Measurements from ENCODE around the gene SPRR2B.
"Not testable (repeated sequence)": the region's sequence is repeated elsewhere in the genome, so short reads cannot be mapped to it uniquely, and the experiment has no call there.

SPRR2B gene

GRCh38 chr1:153071511-153071910 lies at the start of gene SPRR2B:
SPRR2B (minus strand) TSS chr1:153071611; CDS start chr1:153070839, 772 bp downstream.
- DNase-seq = no peak

GRCh38 chr1:153120945-153121344 lies 49.5 kb upstream of the SPRR2B start:
- no peak for DNase-seq

GRCh38 chr1:153119491-153119971 lies 48.1 kb upstream of the SPRR2B start:
- DNase-seq = peak; percentile 89

- not testable (repeated sequence) for DNase-seq
Observed at GRCh38 chr1:153115264-153115663, 43.9 kb upstream of the SPRR2B start.

GRCh38 chr1:153113416-153113815 lies 42.0 kb upstream of the SPRR2B start, which contains the start of gene SPRR2F:
SPRR2F (minus strand) TSS chr1:153113516; CDS start chr1:153112733, 783 bp downstream.
- DNase-seq = no peak

GRCh38 chr1:153112454-153112853 lies 41.0 kb upstream of the SPRR2B start:
- not testable (repeated sequence) for DNase-seq

GRCh38 chr1:153100245-153100644 lies 28.8 kb upstream of the SPRR2B start:
- no peak for DNase-seq

GRCh38 chr1:153099461-153100045 lies 28.1 kb upstream of the SPRR2B start:
- DNase-seq = no peak

- DNase-seq = no peak
Observed at GRCh38 chr1:153095764-153096163, 24.4 kb upstream of the SPRR2B start.

- no peak for DNase-seq
Observed at GRCh38 chr1:153094426-153094825, 23.0 kb upstream of the SPRR2B start, which contains the start of gene SPRR2E. SPRR2E (minus strand) TSS chr1:153094526; CDS start chr1:153093751, 775 bp downstream.

- no peak for DNase-seq
Observed at GRCh38 chr1:153087652-153088051, 16.2 kb upstream of the SPRR2B start.

- DNase-seq = no peak
Observed at GRCh38 chr1:153081736-153082135, 10.3 kb upstream of the SPRR2B start.

GRCh38 chr1:153072806-153073726 lies 1.7 kb upstream of the SPRR2B start:
- no peak for DNase-seq

- no peak for DNase-seq
Observed at GRCh38 chr1:153070243-153070642, 1.2 kb downstream of the SPRR2B start.

- DNase-seq = no peak
Observed at GRCh38 chr1:153058826-153059784, 12.3 kb downstream of the SPRR2B start.

GRCh38 chr1:153058154-153058553 lies 13.3 kb downstream of the SPRR2B start:
- no peak for DNase-seq

- no peak for DNase-seq
Observed at GRCh38 chr1:153057375-153057774, 14.0 kb downstream of the SPRR2B start, which contains the start of gene SPRR2A. SPRR2A (minus strand) TSS chr1:153057512; CDS start chr1:153056735, 777 bp downstream.

- not testable (repeated sequence) for DNase-seq
Observed at GRCh38 chr1:153056111-153056510, 15.3 kb downstream of the SPRR2B start.

GRCh38 chr1:153049211-153049610 lies 22.2 kb downstream of the SPRR2B start:
- DNase-seq = no peak

GRCh38 chr1:153040950-153041631 lies 30.3 kb downstream of the SPRR2B start, which contains the start of gene SPRR2D:
SPRR2D (minus strand) TSS chr1:153041120; CDS start chr1:153040346, 774 bp downstream.
- DNase-seq = no peak

- DNase-seq = no peak
Observed at GRCh38 chr1:153035211-153035610, 36.2 kb downstream of the SPRR2B start.
